Chondrocyte (in vitro differentiated cells): ENCODE measurements around the gene FOXE3. TPM values are rescaled to one million over a fixed set of nuclear protein-coding genes. Genes with fewer than 3 reads are reported as not detected.

Source experiments
- DNase-seq: peaks from one replicate; pipeline ENCODE4 v3.0.0; 2021; ENCODE audit warnings: mixed read lengths, low spot score
- H3K27ac Mint-ChIP-seq: one replicate; pipeline ENCODE4 v1.8.0; 2021; ENCODE audit warnings: mild to moderate bottlenecking, moderate library complexity, mixed read lengths; ENCODE audit not compliant: unreplicated experiment
- H3K27me3 Mint-ChIP-seq: 2 replicates; pipeline ENCODE4 v1.8.0; 2021; ENCODE audit warnings: low read depth, mixed read lengths
- H3K36me3 Mint-ChIP-seq: 2 replicates; pipeline ENCODE4 v1.8.0; 2021; ENCODE audit warnings: low read depth, mixed read lengths
- H3K4me1 Mint-ChIP-seq: 2 replicates; pipeline ENCODE4 v1.8.0; 2021; ENCODE audit warnings: low read depth, mild to moderate bottlenecking, mixed read lengths
- H3K4me3 Mint-ChIP-seq: one replicate; pipeline ENCODE4 v1.8.0; 2021; ENCODE audit warnings: mild to moderate bottlenecking, moderate library complexity, mixed read lengths; ENCODE audit not compliant: unreplicated experiment
- H3K9me3 Mint-ChIP-seq: 2 replicates; pipeline ENCODE4 v1.8.0; 2021; ENCODE audit warnings: low read depth, mixed read lengths
- total RNA-seq: library from RNA; stranded (reverse); gene quantifications from 3 replicates; pipeline ENCODE4 v1.2.1, GENCODE V29; 2021
- TF ChIP-seq, protein P1 (sequence below): fragments of 200-600 bp; sonication (generic); IDR thresholded peaks from 2 replicates; pipeline ENCODE4 v1.5.0; 2021; ENCODE audit warnings: antibody characterized with exemption, mild to moderate bottlenecking, moderate library complexity

FOXE3 gene
- total RNA-seq, 1 donor from 2014 or later: not detected

- no peak for DNase-seq
- TF ChIP-seq, protein P1, sequence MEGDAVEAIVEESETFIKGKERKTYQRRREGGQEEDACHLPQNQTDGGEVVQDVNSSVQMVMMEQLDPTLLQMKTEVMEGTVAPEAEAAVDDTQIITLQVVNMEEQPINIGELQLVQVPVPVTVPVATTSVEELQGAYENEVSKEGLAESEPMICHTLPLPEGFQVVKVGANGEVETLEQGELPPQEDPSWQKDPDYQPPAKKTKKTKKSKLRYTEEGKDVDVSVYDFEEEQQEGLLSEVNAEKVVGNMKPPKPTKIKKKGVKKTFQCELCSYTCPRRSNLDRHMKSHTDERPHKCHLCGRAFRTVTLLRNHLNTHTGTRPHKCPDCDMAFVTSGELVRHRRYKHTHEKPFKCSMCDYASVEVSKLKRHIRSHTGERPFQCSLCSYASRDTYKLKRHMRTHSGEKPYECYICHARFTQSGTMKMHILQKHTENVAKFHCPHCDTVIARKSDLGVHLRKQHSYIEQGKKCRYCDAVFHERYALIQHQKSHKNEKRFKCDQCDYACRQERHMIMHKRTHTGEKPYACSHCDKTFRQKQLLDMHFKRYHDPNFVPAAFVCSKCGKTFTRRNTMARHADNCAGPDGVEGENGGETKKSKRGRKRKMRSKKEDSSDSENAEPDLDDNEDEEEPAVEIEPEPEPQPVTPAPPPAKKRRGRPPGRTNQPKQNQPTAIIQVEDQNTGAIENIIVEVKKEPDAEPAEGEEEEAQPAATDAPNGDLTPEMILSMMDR: no peak
Measured at GRCh38 chr1:47388030-47388890, 27.8 kb upstream of the FOXE3 start.

GRCh38 chr1:47388891-47389238 is 27.2 kb upstream of the FOXE3 start:
- no peak overlapping the region for H3K4me3 Mint-ChIP-seq
- no peaks in the 10 kb centered on the region for H3K9me3 Mint-ChIP-seq
- peaks cover 4% of the 10 kb centered on the region for H3K4me1 Mint-ChIP-seq
- DNase-seq: no peak
- TF ChIP-seq, protein P1: peak; percentile 88
- H3K27ac Mint-ChIP-seq: no peak overlapping the region
- peaks cover 3% of the 10 kb centered on the region for H3K27me3 Mint-ChIP-seq
- H3K36me3 Mint-ChIP-seq: peaks cover 2% of the 10 kb centered on the region

More at GRCh38 chr1:47388030-47388890, 27.8 kb upstream of the FOXE3 start:
- Mint-ChIP-seq H3K36me3 (peaks cover 2% of the 10 kb centered on the region), H3K9me3 (no peaks in the 10 kb centered on the region), H3K27ac (no peak overlapping the region), H3K27me3 (peaks cover 3% of the 10 kb centered on the region), H3K4me1 (peaks cover 4% of the 10 kb centered on the region), H3K4me3 (no peak overlapping the region)

GRCh38 chr1:47389731-47390130 is 26.4 kb upstream of the FOXE3 start:
- Mint-ChIP-seq H3K36me3 (no peaks in the 10 kb centered on the region), H3K4me3 (no peak overlapping the region), H3K27ac (no peak overlapping the region), H3K4me1 (peaks cover 4% of the 10 kb centered on the region), H3K9me3 (no peaks in the 10 kb centered on the region), H3K27me3 (peaks cover 5% of the 10 kb centered on the region)
- TF ChIP-seq, protein P1: no peak
- DNase-seq: no peak

DNA sequence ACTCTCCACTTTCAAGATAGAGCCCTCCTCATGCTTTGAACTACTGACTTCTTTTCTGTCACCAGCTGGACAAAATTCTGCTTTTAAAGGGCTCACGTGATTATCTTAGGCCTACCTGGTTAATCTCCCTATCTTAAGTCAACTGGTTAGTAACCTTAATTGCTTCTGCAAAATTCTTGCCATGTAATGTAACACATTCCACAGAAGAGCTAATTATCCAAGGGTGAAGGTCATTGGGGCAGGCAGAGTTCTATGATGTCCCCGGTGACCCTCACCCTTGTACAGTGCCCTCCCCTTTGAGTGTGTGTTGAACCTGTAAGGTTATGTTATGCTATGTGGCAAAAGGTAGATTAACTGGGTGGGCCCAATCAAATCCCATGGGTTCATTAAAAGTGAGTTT is 25.2 kb upstream of the FOXE3 start:
- Mint-ChIP-seq H3K9me3 (no peaks in the 10 kb centered on the region), H3K27me3 (peaks cover 5% of the 10 kb centered on the region), H3K4me1 (peaks cover 4% of the 10 kb centered on the region), H3K36me3 (no peaks in the 10 kb centered on the region), H3K4me3 (no peak overlapping the region), H3K27ac (no peak overlapping the region)
- DNase-seq: no peak
- TF ChIP-seq, protein P1: no peak

- Mint-ChIP-seq H3K4me1 (peaks cover 4% of the 10 kb centered on the region), H3K27ac (no peak overlapping the region), H3K36me3 (no peaks in the 10 kb centered on the region), H3K9me3 (no peaks in the 10 kb centered on the region), H3K27me3 (peaks cover 5% of the 10 kb centered on the region), H3K4me3 (no peak overlapping the region)
- TF ChIP-seq, protein P1: no peak
- no peak for DNase-seq
Measured at GRCh38 chr1:47393141-47393540, 22.9 kb upstream of the FOXE3 start.
